HepG2 (cell line): ENCODE results near the gene HSPB6. TPM values are rescaled to one million over a fixed set of nuclear protein-coding genes. Genes with fewer than 3 reads are reported as not detected.

Experiments used
- DMAP1 ChIP-seq: IDR thresholded peaks from 2 replicates; pipeline ENCODE4 v1.6.1; 2016
- FOXA1 ChIP-seq, 2 experiments: fragments of 450-650 bp in 1 of 2; sonication (generic) in 1 of 2; formaldehyde crosslinking in 1 of 2; IDR thresholded peaks; 2 replicates each; pipeline versions ENCODE4 v1.4.0 to v1.6.1; 2016 to 2020; ENCODE audit warnings: missing genetic modification reagents in 1 of 2
- FOXK2 ChIP-seq: fragments of 450-650 bp; IDR thresholded peaks from 2 replicates; pipeline ENCODE4 v1.6.1; 2016
- KMT2A ChIP-seq: sonication (generic); formaldehyde crosslinking; IDR thresholded peaks from 2 replicates; pipeline ENCODE4 v1.4.0; 2020; ENCODE audit warnings: missing genetic modification reagents
- NFE2L1 ChIP-seq: sonication (generic); formaldehyde crosslinking; IDR thresholded peaks from 2 replicates; pipeline ENCODE4 v1.4.0; 2020; ENCODE audit warnings: missing genetic modification reagents, mild to moderate bottlenecking, borderline replicate concordance
- RAD21 ChIP-seq: fragments of 450-650 bp; formaldehyde crosslinking; IDR thresholded peaks from 2 replicates; pipeline ENCODE4 v1.5.0; 2020; ENCODE audit warnings: mild to moderate bottlenecking
- RARG ChIP-seq: sonication (generic); formaldehyde crosslinking; IDR thresholded peaks from 2 replicates; pipeline ENCODE4 v1.4.0; 2020; ENCODE audit warnings: low read depth, mild to moderate bottlenecking, missing genetic modification reagents
- RFX1 ChIP-seq: fragments of 450-650 bp; IDR thresholded peaks from 2 replicates; pipeline ENCODE4 v1.6.1; 2017
- SETDB1 ChIP-seq: sonication (generic); formaldehyde crosslinking; IDR thresholded peaks from 2 replicates; pipeline ENCODE4 v1.5.1; 2020; ENCODE audit warnings: missing genetic modification reagents, mild to moderate bottlenecking, borderline replicate concordance
- SRSF9 ChIP-seq: fragments of 200-400 bp; formaldehyde crosslinking; IDR thresholded peaks from 2 replicates; pipeline ENCODE4 v1.6.1; 2018; ENCODE audit warnings: borderline replicate concordance, mild to moderate bottlenecking, low read depth, low read length; ENCODE audit not compliant: insufficient read depth, poor library complexity, severe bottlenecking
- TCF7L2 ChIP-seq: IDR thresholded peaks from 2 replicates; pipeline ENCODE4 v1.6.1; 2011; ENCODE audit warnings: mild to moderate bottlenecking, low read depth, low read length, moderate library complexity
- ZNF383 ChIP-seq: sonication (generic); formaldehyde crosslinking; IDR thresholded peaks from 2 replicates; pipeline ENCODE4 v1.4.0; 2020; ENCODE audit warnings: missing genetic modification reagents, mild to moderate bottlenecking, borderline replicate concordance
- ZNF616 ChIP-seq: sonication (generic); formaldehyde crosslinking; IDR thresholded peaks from 2 replicates; pipeline ENCODE4 v1.5.0; 2020; ENCODE audit warnings: low read depth, mild to moderate bottlenecking, missing genetic modification reagents
- ZNF710 ChIP-seq: sonication (generic); formaldehyde crosslinking; IDR thresholded peaks from 2 replicates; pipeline ENCODE4 v1.5.0; 2020; ENCODE audit warnings: mild to moderate bottlenecking, missing genetic modification reagents, borderline replicate concordance
- ZNF713 ChIP-seq: sonication (generic); formaldehyde crosslinking; IDR thresholded peaks from 2 replicates; pipeline ENCODE4 v1.4.0; 2020; ENCODE audit warnings: mild to moderate bottlenecking, missing genetic modification reagents
- ZNF772 ChIP-seq: sonication (generic); formaldehyde crosslinking; IDR thresholded peaks from 2 replicates; pipeline ENCODE4 v1.5.0; 2020; ENCODE audit warnings: mild to moderate bottlenecking, missing genetic modification reagents
- ZNF816 ChIP-seq: sonication (generic); formaldehyde crosslinking; IDR thresholded peaks from 2 replicates; pipeline ENCODE4 v1.8.0; 2022; ENCODE audit warnings: missing genetic modification reagents, mild to moderate bottlenecking, borderline replicate concordance
- ZNF83 ChIP-seq: sonication (generic); formaldehyde crosslinking; IDR thresholded peaks from 2 replicates; pipeline ENCODE4 v1.4.0; 2020; ENCODE audit warnings: missing genetic modification reagents, mild to moderate bottlenecking, borderline replicate concordance
- ZNF839 ChIP-seq: sonication (generic); formaldehyde crosslinking; IDR thresholded peaks from 2 replicates; pipeline ENCODE4 v1.4.0; 2020; ENCODE audit warnings: missing genetic modification reagents, mild to moderate bottlenecking, borderline replicate concordance
- polyA plus RNA-seq, 8 experiments: library from polyadenylated mRNA; depleted of rRNA in 3 of 8; stranded (reverse) in 7 of 8; unstranded in 1 of 8; fragments of >200 nt; fragmentation: Illumina TruSeq in 4 of 8; extraction: Trizol in 4 of 8; gene quantifications; 2 replicates each; pipeline versions ENCODE4 v1.2.1 to v1.2.3, GENCODE V29; 2011 to 2016; ENCODE audit warnings: low read depth in 4 of 8, missing spikeins in 1 of 8, mixed read lengths in 1 of 8; ENCODE audit not compliant: insufficient read depth in 1 of 8
- total RNA-seq, 5 experiments: library from RNA; depleted of rRNA; stranded (reverse); fragments of >200 nt; fragmentation: Illumina TruSeq; extraction: Trizol; gene quantifications; 2 replicates each; pipeline ENCODE4 v1.2.3, GENCODE V29; 2016; ENCODE audit warnings: low read depth in 1 of 5
- TF ChIP-seq, protein P1 (sequence below): sonication (generic); formaldehyde crosslinking; IDR thresholded peaks from 2 replicates; pipeline ENCODE4 v1.4.0; 2020; ENCODE audit warnings: mild to moderate bottlenecking, missing genetic modification reagents
- TF ChIP-seq, protein P2 (sequence below): sonication (generic); formaldehyde crosslinking; IDR thresholded peaks from 2 replicates; pipeline ENCODE4 v1.4.0; 2020; ENCODE audit warnings: mild to moderate bottlenecking, missing genetic modification reagents

The HSPB6 gene
- total and polyA plus RNA-seq, 2 of the 13 experiments (the other 11 are each of a cell fraction or from before 2014, with no cell fraction given): 0.18 TPM; not detected in 1

DNA sequence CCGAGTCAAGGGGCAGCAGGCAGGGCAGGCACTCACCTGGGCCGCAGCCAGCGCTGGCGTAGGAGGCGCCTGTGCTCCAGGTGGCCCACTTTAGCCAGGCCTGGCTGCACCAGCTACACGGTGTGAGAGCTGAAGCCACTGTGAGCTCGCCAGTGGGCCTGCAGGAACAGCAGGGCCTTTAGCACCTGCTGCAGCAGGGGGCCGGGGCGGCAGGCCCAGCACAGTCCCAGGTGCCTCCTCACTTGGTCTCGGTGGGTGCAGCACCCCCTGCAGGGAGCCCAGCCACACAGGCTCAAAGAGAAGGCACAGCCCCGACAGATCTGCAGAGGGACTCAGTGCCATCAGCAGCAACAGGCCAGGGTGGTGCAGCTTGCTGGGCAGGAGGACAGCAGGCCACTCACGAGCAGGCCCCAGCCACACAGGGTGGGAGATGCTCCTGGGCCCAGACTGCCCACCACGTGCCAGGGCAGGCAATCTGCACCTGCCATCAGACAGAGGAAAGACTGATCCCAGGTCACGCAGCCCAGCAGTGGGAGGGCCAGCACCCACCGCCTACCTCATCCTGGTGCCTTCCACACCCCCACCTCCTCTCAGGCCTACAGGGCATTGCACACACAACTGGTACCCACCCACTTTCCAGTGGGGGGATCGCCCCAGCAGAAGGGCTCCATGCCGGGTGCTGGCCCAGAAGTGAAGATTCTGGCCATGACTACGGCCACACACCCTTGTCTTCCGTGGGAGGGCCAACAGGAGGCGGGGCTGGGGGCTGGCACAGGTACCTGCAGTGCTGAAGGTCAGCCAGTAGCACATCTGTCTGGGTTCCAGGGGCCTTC, 34.4 kb upstream of the HSPB6 start (continued):
- TF ChIP-seq, protein P1, sequence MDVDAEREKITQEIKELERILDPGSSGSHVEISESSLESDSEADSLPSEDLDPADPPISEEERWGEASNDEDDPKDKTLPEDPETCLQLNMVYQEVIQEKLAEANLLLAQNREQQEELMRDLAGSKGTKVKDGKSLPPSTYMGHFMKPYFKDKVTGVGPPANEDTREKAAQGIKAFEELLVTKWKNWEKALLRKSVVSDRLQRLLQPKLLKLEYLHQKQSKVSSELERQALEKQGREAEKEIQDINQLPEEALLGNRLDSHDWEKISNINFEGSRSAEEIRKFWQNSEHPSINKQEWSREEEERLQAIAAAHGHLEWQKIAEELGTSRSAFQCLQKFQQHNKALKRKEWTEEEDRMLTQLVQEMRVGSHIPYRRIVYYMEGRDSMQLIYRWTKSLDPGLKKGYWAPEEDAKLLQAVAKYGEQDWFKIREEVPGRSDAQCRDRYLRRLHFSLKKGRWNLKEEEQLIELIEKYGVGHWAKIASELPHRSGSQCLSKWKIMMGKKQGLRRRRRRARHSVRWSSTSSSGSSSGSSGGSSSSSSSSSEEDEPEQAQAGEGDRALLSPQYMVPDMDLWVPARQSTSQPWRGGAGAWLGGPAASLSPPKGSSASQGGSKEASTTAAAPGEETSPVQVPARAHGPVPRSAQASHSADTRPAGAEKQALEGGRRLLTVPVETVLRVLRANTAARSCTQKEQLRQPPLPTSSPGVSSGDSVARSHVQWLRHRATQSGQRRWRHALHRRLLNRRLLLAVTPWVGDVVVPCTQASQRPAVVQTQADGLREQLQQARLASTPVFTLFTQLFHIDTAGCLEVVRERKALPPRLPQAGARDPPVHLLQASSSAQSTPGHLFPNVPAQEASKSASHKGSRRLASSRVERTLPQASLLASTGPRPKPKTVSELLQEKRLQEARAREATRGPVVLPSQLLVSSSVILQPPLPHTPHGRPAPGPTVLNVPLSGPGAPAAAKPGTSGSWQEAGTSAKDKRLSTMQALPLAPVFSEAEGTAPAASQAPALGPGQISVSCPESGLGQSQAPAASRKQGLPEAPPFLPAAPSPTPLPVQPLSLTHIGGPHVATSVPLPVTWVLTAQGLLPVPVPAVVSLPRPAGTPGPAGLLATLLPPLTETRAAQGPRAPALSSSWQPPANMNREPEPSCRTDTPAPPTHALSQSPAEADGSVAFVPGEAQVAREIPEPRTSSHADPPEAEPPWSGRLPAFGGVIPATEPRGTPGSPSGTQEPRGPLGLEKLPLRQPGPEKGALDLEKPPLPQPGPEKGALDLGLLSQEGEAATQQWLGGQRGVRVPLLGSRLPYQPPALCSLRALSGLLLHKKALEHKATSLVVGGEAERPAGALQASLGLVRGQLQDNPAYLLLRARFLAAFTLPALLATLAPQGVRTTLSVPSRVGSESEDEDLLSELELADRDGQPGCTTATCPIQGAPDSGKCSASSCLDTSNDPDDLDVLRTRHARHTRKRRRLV (CRISPR knock-in tag): no peak
- no peak for TF ChIP-seq SRSF9
- peak; percentile 58; the same call in 1 of the 2 replicates for TF ChIP-seq ZNF772 (CRISPR knock-in tag)
- no peak for TF ChIP-seq ZNF383 (CRISPR knock-in tag)
- TF ChIP-seq SETDB1 (CRISPR knock-in tag): no peak
- TF ChIP-seq NFE2L1 (CRISPR knock-in tag): no peak
- TF ChIP-seq DMAP1: no peak
- no peak for TF ChIP-seq KMT2A (CRISPR knock-in tag)
- no peak for TF ChIP-seq ZNF710 (CRISPR knock-in tag)
- no peak for TF ChIP-seq ZNF816 (CRISPR knock-in tag)
- TF ChIP-seq RFX1: no peak
- TF ChIP-seq ZNF83: no peak
- TF ChIP-seq FOXA1 (IDR thresholded peaks at IDR 0.05): no peak
- TF ChIP-seq FOXA1 (CRISPR knock-in tag; IDR thresholded peaks at IDR 0.05): no peak
- no peak for TF ChIP-seq RARG
- peak; percentile 71 for TF ChIP-seq RAD21 (CRISPR knock-in tag)
- no peak for TF ChIP-seq ZNF713 (CRISPR knock-in tag)
- TF ChIP-seq TCF7L2: no peak
- no peak for TF ChIP-seq FOXK2
- no peak for TF ChIP-seq ZNF839 (CRISPR knock-in tag)
- no peak for TF ChIP-seq ZNF616
- TF ChIP-seq, protein P2, sequence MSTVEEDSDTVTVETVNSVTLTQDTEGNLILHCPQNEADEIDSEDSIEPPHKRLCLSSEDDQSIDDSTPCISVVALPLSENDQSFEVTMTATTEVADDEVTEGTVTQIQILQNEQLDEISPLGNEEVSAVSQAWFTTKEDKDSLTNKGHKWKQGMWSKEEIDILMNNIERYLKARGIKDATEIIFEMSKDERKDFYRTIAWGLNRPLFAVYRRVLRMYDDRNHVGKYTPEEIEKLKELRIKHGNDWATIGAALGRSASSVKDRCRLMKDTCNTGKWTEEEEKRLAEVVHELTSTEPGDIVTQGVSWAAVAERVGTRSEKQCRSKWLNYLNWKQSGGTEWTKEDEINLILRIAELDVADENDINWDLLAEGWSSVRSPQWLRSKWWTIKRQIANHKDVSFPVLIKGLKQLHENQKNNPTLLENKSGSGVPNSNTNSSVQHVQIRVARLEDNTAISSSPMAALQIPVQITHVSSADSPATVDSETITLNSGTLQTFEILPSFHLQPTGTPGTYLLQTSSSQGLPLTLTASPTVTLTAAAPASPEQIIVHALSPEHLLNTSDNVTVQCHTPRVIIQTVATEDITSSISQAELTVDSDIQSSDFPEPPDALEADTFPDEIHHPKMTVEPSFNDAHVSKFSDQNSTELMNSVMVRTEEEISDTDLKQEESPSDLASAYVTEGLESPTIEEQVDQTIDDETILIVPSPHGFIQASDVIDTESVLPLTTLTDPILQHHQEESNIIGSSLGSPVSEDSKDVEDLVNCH (CRISPR knock-in tag): no peak
